Measurements from ENCODE around the gene PTPN9. TPM values are rescaled to one million over a fixed set of nuclear protein-coding genes. Genes with fewer than 3 reads are reported as not detected.
A peak's percentile ranks its signal among the peaks of the same experiment; 100 is the strongest.

The PTPN9 gene
- total RNA-seq, 2 donors from 2014 or later = 19.6 to 20.9 TPM

DNA sequence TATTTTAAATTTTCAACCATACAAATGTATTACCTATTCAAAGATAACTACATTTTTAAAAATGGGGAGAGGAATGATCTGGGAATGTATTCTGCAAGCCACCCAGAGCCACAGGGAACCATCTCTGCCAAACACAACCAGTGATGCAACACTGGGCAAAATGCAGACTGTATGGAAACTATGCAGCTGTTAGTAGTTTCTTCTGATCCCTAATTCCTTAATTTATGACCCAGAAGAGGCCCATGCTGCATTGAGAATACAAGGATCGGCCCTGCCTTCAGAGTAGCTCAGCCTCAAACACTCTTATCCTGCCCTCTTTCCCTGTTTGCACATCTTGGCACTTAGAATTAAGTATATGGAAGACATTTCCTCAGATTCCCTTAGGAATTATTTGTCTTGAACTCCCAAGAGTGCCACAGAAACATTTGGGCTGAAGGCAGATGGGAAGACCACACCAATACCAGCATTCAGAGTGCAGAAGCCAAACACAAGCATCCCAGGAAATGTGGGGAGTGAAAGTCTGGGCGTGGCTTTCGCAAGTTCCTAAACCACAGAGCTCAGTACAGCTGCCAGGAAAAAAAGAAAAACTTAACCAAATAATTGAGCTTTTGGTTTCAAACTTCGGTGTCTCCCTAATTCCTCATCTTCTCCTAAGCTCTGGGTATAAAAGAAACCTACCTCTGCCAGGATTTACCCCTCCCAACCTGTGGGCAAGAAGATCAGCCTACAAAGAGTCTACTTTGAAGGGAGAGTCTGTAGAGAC lies 41.1 kb upstream of the PTPN9 start:
- H3K4me1 ChIP-seq (ENCODE audit: control insufficient read depth in 1 of 2, low read depth in 2 of 2) = peaks cover 20 to 26% of the 10 kb centered on the region in 2 donors

DNA sequence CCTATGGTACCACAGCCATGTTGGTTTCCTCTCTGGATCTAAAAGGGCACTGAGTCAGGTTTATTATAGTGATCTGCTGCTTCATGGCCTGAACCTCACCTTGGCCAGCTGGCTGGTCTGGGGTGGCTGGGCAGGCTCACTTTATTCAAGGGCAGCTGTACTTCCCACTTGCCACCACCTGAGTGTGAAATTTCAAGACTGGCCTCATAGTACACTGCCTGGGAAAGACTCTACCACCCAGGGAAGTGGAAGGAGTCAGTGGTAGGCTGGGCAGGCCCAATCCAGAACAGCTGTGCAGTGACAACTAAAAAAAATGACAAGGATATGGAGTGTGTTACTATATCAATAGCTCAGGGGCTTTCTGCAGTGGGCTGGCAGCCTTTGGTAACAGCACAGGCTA lies 37.7 kb upstream of the PTPN9 start:
- Histone ChIP-seq H3K9me3 (no peaks in the 10 kb centered on the region), H3K4me1 (ENCODE audit: control insufficient read depth in 1 of 2, low read depth in 2 of 2) (peaks cover 20 to 22% of the 10 kb centered on the region in 2 donors), H3K27me3 (replicated peaks; ENCODE audit: insufficient read depth) (no peaks in the 10 kb centered on the region), H3K36me3 (peaks cover 34% of the 10 kb centered on the region), H3K27ac (no peak overlapping the region), H3K4me3 (no peak overlapping the region)
- ATAC-seq (ENCODE audit: insufficient number of reproducible peaks, low FRiP score, low read depth) (no peak), DNase-seq (ENCODE audit: low spot score) (no peak)
- TF ChIP-seq, protein P1, sequence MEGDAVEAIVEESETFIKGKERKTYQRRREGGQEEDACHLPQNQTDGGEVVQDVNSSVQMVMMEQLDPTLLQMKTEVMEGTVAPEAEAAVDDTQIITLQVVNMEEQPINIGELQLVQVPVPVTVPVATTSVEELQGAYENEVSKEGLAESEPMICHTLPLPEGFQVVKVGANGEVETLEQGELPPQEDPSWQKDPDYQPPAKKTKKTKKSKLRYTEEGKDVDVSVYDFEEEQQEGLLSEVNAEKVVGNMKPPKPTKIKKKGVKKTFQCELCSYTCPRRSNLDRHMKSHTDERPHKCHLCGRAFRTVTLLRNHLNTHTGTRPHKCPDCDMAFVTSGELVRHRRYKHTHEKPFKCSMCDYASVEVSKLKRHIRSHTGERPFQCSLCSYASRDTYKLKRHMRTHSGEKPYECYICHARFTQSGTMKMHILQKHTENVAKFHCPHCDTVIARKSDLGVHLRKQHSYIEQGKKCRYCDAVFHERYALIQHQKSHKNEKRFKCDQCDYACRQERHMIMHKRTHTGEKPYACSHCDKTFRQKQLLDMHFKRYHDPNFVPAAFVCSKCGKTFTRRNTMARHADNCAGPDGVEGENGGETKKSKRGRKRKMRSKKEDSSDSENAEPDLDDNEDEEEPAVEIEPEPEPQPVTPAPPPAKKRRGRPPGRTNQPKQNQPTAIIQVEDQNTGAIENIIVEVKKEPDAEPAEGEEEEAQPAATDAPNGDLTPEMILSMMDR (IDR thresholded peaks at IDR 0.05) = no peak

More for the DNA sequence above, 41.1 kb upstream of the PTPN9 start:
- no peaks in the 10 kb centered on the region for H3K9me3 ChIP-seq
- ATAC-seq (ENCODE audit: insufficient number of reproducible peaks, low FRiP score, low read depth) = no peak
- H3K27me3 ChIP-seq (replicated peaks; ENCODE audit: insufficient read depth) = no peaks in the 10 kb centered on the region
- TF ChIP-seq, protein P1 (IDR thresholded peaks at IDR 0.05) = no peak
- peaks cover 26% of the 10 kb centered on the region for H3K36me3 ChIP-seq
- H3K27ac ChIP-seq = peak overlapping the region; percentile 75 to 83
- peak overlapping the region; percentile 66 for H3K4me3 ChIP-seq
- DNase-seq (ENCODE audit: low spot score) = no peak

DNA sequence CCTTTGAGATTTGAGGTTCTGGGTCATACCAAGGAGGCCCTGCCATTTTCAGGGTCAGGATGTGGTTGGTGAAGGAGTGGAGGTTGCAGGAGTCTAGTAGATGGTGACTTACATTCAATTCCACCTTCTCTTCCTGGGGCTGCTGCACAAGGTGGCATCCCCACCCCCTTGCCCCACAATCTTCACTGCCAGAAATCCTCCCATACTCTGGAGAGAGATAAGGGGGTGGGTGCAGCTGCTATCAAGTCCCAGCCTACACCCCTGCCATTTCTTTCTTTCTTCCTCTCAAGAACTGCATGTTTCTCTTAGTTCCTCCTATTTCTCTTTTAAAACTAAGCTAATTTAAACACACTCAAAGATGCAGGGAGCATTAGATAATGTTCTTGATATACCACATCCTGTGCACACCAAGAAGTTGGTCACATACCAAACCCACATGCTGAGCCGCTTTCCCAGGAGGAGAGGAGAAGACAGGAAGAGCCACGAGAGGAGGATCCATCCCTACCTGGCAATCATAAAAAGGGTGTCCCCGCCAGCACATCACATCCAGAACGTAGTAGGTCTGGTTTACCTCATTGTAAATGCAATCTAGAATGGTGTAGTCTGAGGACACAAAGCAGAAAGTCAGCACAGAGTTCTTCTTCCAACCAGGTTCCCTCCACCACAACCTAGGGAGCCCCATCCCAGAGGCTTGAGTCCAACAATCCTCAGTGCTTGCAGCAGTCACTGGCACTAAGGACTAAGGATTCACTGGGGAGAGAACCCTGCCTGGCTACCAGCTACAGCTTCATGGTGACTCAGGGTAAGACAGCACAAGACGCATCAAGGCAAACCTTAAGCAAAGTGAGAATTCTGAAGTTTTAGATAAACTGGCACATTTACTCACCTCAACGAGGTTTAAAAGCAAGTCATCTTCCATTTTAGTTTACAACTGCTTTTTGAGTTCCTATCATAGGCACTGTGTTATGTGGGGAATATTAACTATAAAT lies 27.9 kb upstream of the PTPN9 start:
- Histone ChIP-seq H3K4me3 (no peak overlapping the region), H3K27me3 (replicated peaks; ENCODE audit: insufficient read depth) (no peaks in the 10 kb centered on the region), H3K27ac (no peak overlapping the region), H3K36me3 (peaks cover 48% of the 10 kb centered on the region), H3K9me3 (no peaks in the 10 kb centered on the region), H3K4me1 (ENCODE audit: control insufficient read depth in 1 of 2, low read depth in 2 of 2) (no peaks in the 10 kb centered on the region)
- no peak for ATAC-seq (ENCODE audit: insufficient number of reproducible peaks, low FRiP score, low read depth)
- TF ChIP-seq, protein P1 (IDR thresholded peaks at IDR 0.05) = no peak
- DNase-seq (ENCODE audit: low spot score) = no peak

DNA sequence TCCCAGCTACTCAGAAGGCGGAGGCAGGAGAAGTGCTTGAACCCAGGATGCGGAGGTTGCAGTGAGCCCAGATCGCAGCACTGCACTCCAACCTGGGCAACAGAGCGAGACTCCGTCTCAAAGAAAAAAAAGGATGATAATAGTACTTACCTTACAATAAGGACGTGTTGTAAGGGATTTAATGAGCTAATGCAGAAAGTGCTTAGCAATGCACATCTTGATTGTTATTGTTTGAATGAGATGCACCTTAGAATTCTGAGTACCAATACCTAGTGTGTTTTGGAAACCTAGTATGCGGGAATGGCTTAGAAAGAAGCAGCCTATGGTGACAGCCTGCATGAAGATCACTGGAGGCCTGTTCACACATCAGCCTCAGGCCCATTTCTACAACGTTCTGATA lies 26.9 kb upstream of the PTPN9 start:
- H3K9me3 ChIP-seq = no peaks in the 10 kb centered on the region
- TF ChIP-seq, protein P1 (IDR thresholded peaks at IDR 0.05) = no peak
- peaks cover 51% of the 10 kb centered on the region for H3K36me3 ChIP-seq

DNA sequence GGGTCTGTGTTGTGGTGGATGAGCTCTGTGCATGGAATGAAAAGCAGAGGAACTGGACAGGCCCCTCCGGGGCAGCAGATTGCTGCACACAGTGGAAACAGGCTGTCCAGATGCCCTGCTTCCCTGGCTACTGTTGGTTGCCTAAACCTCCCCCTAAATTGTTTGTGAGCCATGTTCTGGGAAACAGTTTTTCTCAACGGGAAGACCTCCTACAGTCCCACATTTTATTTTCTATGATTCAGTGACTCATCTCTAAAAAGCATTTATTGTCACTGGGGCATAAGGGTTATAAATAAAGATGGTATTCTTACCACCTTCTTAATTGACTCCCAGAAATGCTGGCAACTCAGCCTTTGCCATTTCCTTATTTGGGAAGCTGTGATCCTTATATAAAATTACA lies 20.3 kb upstream of the PTPN9 start:
- H3K27me3 ChIP-seq (replicated peaks; ENCODE audit: insufficient read depth) = no peaks in the 10 kb centered on the region
- H3K9me3 ChIP-seq = no peaks in the 10 kb centered on the region
- no peak overlapping the region for H3K4me3 ChIP-seq
- DNase-seq (ENCODE audit: low spot score) = no peak
- H3K4me1 ChIP-seq (ENCODE audit: control insufficient read depth in 1 of 2, low read depth in 2 of 2) = no peaks in the 10 kb centered on the region
- no peak overlapping the region for H3K27ac ChIP-seq
- no peak for ATAC-seq (ENCODE audit: insufficient number of reproducible peaks, low FRiP score, low read depth)
- H3K36me3 ChIP-seq = peaks cover 24% of the 10 kb centered on the region
- TF ChIP-seq, protein P1 (IDR thresholded peaks at IDR 0.05) = no peak

More for the DNA sequence above, 26.9 kb upstream of the PTPN9 start:
- Histone ChIP-seq H3K27ac (no peak overlapping the region), H3K4me3 (no peak overlapping the region), H3K27me3 (replicated peaks; ENCODE audit: insufficient read depth) (no peaks in the 10 kb centered on the region), H3K4me1 (ENCODE audit: control insufficient read depth in 1 of 2, low read depth in 2 of 2) (no peaks in the 10 kb centered on the region)
- DNase-seq (ENCODE audit: low spot score) (no peak), ATAC-seq (ENCODE audit: insufficient number of reproducible peaks, low FRiP score, low read depth) (no peak)

Measured in thoracic aorta (tissue), 2 donors.